Measurements from ENCODE around the gene CACUL1. TPM values are rescaled to one million over a fixed set of nuclear protein-coding genes. Genes with fewer than 3 reads are reported as not detected.
A peak's percentile ranks its signal among the peaks of the same experiment; 100 is the strongest.

The CACUL1 gene
- total RNA-seq, 1 donor from 2014 or later: 30.1 TPM

- no peaks in the 10 kb centered on the region for H3K27me3 Mint-ChIP-seq (ENCODE audit: insufficient read depth)
- DNase-seq (ENCODE audit: low spot score): peak; percentile 34
- no peak overlapping the region for H3K4me3 Mint-ChIP-seq
- no peaks in the 10 kb centered on the region for H3K9me3 Mint-ChIP-seq
- no peak overlapping the region for H3K27ac Mint-ChIP-seq
- intact Hi-C loops (cut with micrococcal nuclease): loop anchor here (1.0 to 10.0 kb wide), 2 partner anchors 124 to 153 kb away; no protein-coding TSS in a partner anchor
- peaks cover 4% of the 10 kb centered on the region for H3K36me3 Mint-ChIP-seq (ENCODE audit: low read depth)
- peaks cover 15% of the 10 kb centered on the region for H3K4me1 Mint-ChIP-seq (ENCODE audit: low read depth)
These were observed 33.9 kb downstream of the CACUL1 start for GRCh38 chr10:118720685-118721538.

GRCh38 chr10:118714366-118714765, 40.4 kb downstream of the CACUL1 start:
- DNase-seq (ENCODE audit: low spot score): no peak
- intact Hi-C loops (cut with micrococcal nuclease): loop anchor here (1.0 kb wide), 1 partner anchor 16 kb away; no protein-coding TSS in a partner anchor

GRCh38 chr10:118712930-118713634, 41.7 kb downstream of the CACUL1 start:
- H3K4me3 Mint-ChIP-seq: no peak overlapping the region
- peaks cover 2% of the 10 kb centered on the region for H3K36me3 Mint-ChIP-seq (ENCODE audit: low read depth)
- no peaks in the 10 kb centered on the region for H3K9me3 Mint-ChIP-seq
- H3K4me1 Mint-ChIP-seq (ENCODE audit: low read depth): peaks cover 31% of the 10 kb centered on the region
- intact Hi-C loops (cut with micrococcal nuclease): no loop called here
- H3K27ac Mint-ChIP-seq: no peak overlapping the region
- H3K27me3 Mint-ChIP-seq (ENCODE audit: insufficient read depth): no peaks in the 10 kb centered on the region
- no peak for DNase-seq (ENCODE audit: low spot score)

More at GRCh38 chr10:118714366-118714765, 40.4 kb downstream of the CACUL1 start:
- Mint-ChIP-seq H3K36me3 (ENCODE audit: low read depth) (peaks cover 2% of the 10 kb centered on the region), H3K4me1 (ENCODE audit: low read depth) (peaks cover 31% of the 10 kb centered on the region), H3K4me3 (no peak overlapping the region), H3K9me3 (no peaks in the 10 kb centered on the region), H3K27me3 (ENCODE audit: insufficient read depth) (no peaks in the 10 kb centered on the region), H3K27ac (peak overlapping the region; percentile 40)

GRCh38 chr10:118712080-118712479, 42.7 kb downstream of the CACUL1 start:
- H3K27ac Mint-ChIP-seq: no peak overlapping the region
- H3K4me1 Mint-ChIP-seq (ENCODE audit: low read depth): peaks cover 25% of the 10 kb centered on the region
- peaks cover 6% of the 10 kb centered on the region for H3K36me3 Mint-ChIP-seq (ENCODE audit: low read depth)
- no peaks in the 10 kb centered on the region for H3K27me3 Mint-ChIP-seq (ENCODE audit: insufficient read depth)
- H3K4me3 Mint-ChIP-seq: no peak overlapping the region
- no peaks in the 10 kb centered on the region for H3K9me3 Mint-ChIP-seq
- intact Hi-C loops (cut with micrococcal nuclease): no loop called here
- no peak for DNase-seq (ENCODE audit: low spot score)

- H3K9me3 Mint-ChIP-seq: no peaks in the 10 kb centered on the region
- H3K36me3 Mint-ChIP-seq (ENCODE audit: low read depth): peaks cover 14% of the 10 kb centered on the region
- intact Hi-C loops (cut with micrococcal nuclease): no loop called here
- H3K27ac Mint-ChIP-seq: no peak overlapping the region
- no peaks in the 10 kb centered on the region for H3K27me3 Mint-ChIP-seq (ENCODE audit: insufficient read depth)
- DNase-seq (ENCODE audit: low spot score): no peak
- H3K4me3 Mint-ChIP-seq: no peak overlapping the region
- peaks cover 13% of the 10 kb centered on the region for H3K4me1 Mint-ChIP-seq (ENCODE audit: low read depth)
These were observed 44.3 kb downstream of the CACUL1 start for GRCh38 chr10:118710487-118710886.

GRCh38 chr10:118708571-118708970, 46.2 kb downstream of the CACUL1 start:
- DNase-seq (ENCODE audit: low spot score): no peak
- no peaks in the 10 kb centered on the region for H3K27me3 Mint-ChIP-seq (ENCODE audit: insufficient read depth)
- H3K36me3 Mint-ChIP-seq (ENCODE audit: low read depth): peaks cover 15% of the 10 kb centered on the region
- no peak overlapping the region for H3K4me3 Mint-ChIP-seq
- no peaks in the 10 kb centered on the region for H3K4me1 Mint-ChIP-seq (ENCODE audit: low read depth)
- intact Hi-C loops (cut with micrococcal nuclease): no loop called here
- H3K9me3 Mint-ChIP-seq: no peaks in the 10 kb centered on the region
- no peak overlapping the region for H3K27ac Mint-ChIP-seq

GRCh38 chr10:118704711-118705110, 50.1 kb downstream of the CACUL1 start:
- Mint-ChIP-seq H3K36me3 (ENCODE audit: low read depth) (peaks cover 27% of the 10 kb centered on the region), H3K27me3 (ENCODE audit: insufficient read depth) (no peaks in the 10 kb centered on the region), H3K27ac (no peak overlapping the region), H3K4me1 (ENCODE audit: low read depth) (peaks cover 18% of the 10 kb centered on the region), H3K4me3 (no peak overlapping the region), H3K9me3 (no peaks in the 10 kb centered on the region)
- intact Hi-C loops (cut with micrococcal nuclease): no loop called here
- no peak for DNase-seq (ENCODE audit: low spot score)

- intact Hi-C loops (cut with micrococcal nuclease): no loop called here
These were observed 53.0 kb downstream of the CACUL1 start for GRCh38 chr10:118701529-118702323.

GRCh38 chr10:118698421-118698820, 56.3 kb downstream of the CACUL1 start:
- H3K36me3 Mint-ChIP-seq (ENCODE audit: low read depth): peaks cover 17% of the 10 kb centered on the region
- intact Hi-C loops (cut with micrococcal nuclease): loop anchor here (1.0 kb wide), 2 partner anchors 16 to 57 kb away; no protein-coding TSS in a partner anchor

More at GRCh38 chr10:118701529-118702323, 53.0 kb downstream of the CACUL1 start:
- H3K4me3 Mint-ChIP-seq: no peak overlapping the region
- no peak overlapping the region for H3K27ac Mint-ChIP-seq
- H3K4me1 Mint-ChIP-seq (ENCODE audit: low read depth): peaks cover 33% of the 10 kb centered on the region
- no peaks in the 10 kb centered on the region for H3K9me3 Mint-ChIP-seq
- H3K36me3 Mint-ChIP-seq (ENCODE audit: low read depth): peaks cover 24% of the 10 kb centered on the region
- no peaks in the 10 kb centered on the region for H3K27me3 Mint-ChIP-seq (ENCODE audit: insufficient read depth)
- no peak for DNase-seq (ENCODE audit: low spot score)

GRCh38 chr10:118694848-118695247, 59.9 kb downstream of the CACUL1 start:
- peaks cover 16% of the 10 kb centered on the region for H3K4me1 Mint-ChIP-seq (ENCODE audit: low read depth)
- intact Hi-C loops (cut with micrococcal nuclease): no loop called here
- no peak overlapping the region for H3K4me3 Mint-ChIP-seq

More at GRCh38 chr10:118698421-118698820, 56.3 kb downstream of the CACUL1 start:
- peak; percentile 74 for DNase-seq (ENCODE audit: low spot score)
- Mint-ChIP-seq H3K4me1 (ENCODE audit: low read depth) (peaks cover 33% of the 10 kb centered on the region), H3K9me3 (no peaks in the 10 kb centered on the region), H3K4me3 (peak overlapping the region; percentile 34), H3K27me3 (ENCODE audit: insufficient read depth) (no peaks in the 10 kb centered on the region), H3K27ac (no peak overlapping the region)

GRCh38 chr10:118692872-118693271, 61.9 kb downstream of the CACUL1 start:
- H3K4me3 Mint-ChIP-seq: no peak overlapping the region
- no peak for DNase-seq (ENCODE audit: low spot score)
- peaks cover 14% of the 10 kb centered on the region for H3K36me3 Mint-ChIP-seq (ENCODE audit: low read depth)
- no peaks in the 10 kb centered on the region for H3K27me3 Mint-ChIP-seq (ENCODE audit: insufficient read depth)
- intact Hi-C loops (cut with micrococcal nuclease): no loop called here
- H3K9me3 Mint-ChIP-seq: no peaks in the 10 kb centered on the region
- H3K27ac Mint-ChIP-seq: no peak overlapping the region
- H3K4me1 Mint-ChIP-seq (ENCODE audit: low read depth): no peaks in the 10 kb centered on the region

More at GRCh38 chr10:118694848-118695247, 59.9 kb downstream of the CACUL1 start:
- H3K27ac Mint-ChIP-seq: no peak overlapping the region
- DNase-seq (ENCODE audit: low spot score): no peak
- no peaks in the 10 kb centered on the region for H3K9me3 Mint-ChIP-seq
- no peaks in the 10 kb centered on the region for H3K27me3 Mint-ChIP-seq (ENCODE audit: insufficient read depth)
- peaks cover 10% of the 10 kb centered on the region for H3K36me3 Mint-ChIP-seq (ENCODE audit: low read depth)

- Mint-ChIP-seq H3K4me3 (no peak overlapping the region), H3K27ac (no peak overlapping the region), H3K27me3 (ENCODE audit: insufficient read depth) (no peaks in the 10 kb centered on the region), H3K4me1 (ENCODE audit: low read depth) (peaks cover 4% of the 10 kb centered on the region), H3K36me3 (ENCODE audit: low read depth) (peaks cover 24% of the 10 kb centered on the region), H3K9me3 (no peaks in the 10 kb centered on the region)
- DNase-seq (ENCODE audit: low spot score): no peak
- intact Hi-C loops (cut with micrococcal nuclease): no loop called here
These were observed 65.5 kb downstream of the CACUL1 start for GRCh38 chr10:118689070-118689858.
